DMS 273 treated with DMSO at 0.1 percent for 48 hours (cell line): ENCODE results near the gene ASNS.
"Not testable (repeated sequence)": the region's sequence is repeated elsewhere in the genome, so short reads cannot be mapped to it uniquely, and the experiment has no call there.

Source experiments
- DNase-seq: peaks from one replicate; lab custom pipeline; 2025; lab: John Stamatoyannopoulos, UW

The ASNS gene

GRCh38 chr7:97872025-97872669, at the start of gene ASNS:
ASNS (minus strand) TSS chr7:97872408; CDS start chr7:97869156, 3,252 bp downstream.
- peak; percentile 90 for DNase-seq

GRCh38 chr7:97921254-97921653, 49.0 kb upstream of the ASNS start:
- DNase-seq = not testable (repeated sequence)

- DNase-seq = not testable (repeated sequence)
Measured at GRCh38 chr7:97915267-97915666, 43.1 kb upstream of the ASNS start.

GRCh38 chr7:97912294-97912693, 40.1 kb upstream of the ASNS start:
- DNase-seq = not testable (repeated sequence)

GRCh38 chr7:97896893-97897292, 24.7 kb upstream of the ASNS start:
- DNase-seq = not testable (repeated sequence)

GRCh38 chr7:97891721-97892120, 19.5 kb upstream of the ASNS start:
- not testable (repeated sequence) for DNase-seq

- not testable (repeated sequence) for DNase-seq
Measured at GRCh38 chr7:97879527-97879926, 7.3 kb upstream of the ASNS start.

- not testable (repeated sequence) for DNase-seq
Measured at GRCh38 chr7:97874894-97875293, 2.7 kb upstream of the ASNS start.

- DNase-seq = no peak
Measured at GRCh38 chr7:97873606-97874005, 1.4 kb upstream of the ASNS start.

GRCh38 chr7:97871659-97872024, 566 bp downstream of the ASNS start:
- DNase-seq = no peak

- DNase-seq = no peak
Measured at GRCh38 chr7:97868788-97869187, 3.4 kb downstream of the ASNS start.

- DNase-seq = no peak
Measured at GRCh38 chr7:97868314-97868713, 3.9 kb downstream of the ASNS start.

GRCh38 chr7:97865104-97865503, 7.1 kb downstream of the ASNS start:
- no peak for DNase-seq

- no peak for DNase-seq
Measured at GRCh38 chr7:97859606-97860204, 12.5 kb downstream of the ASNS start.

GRCh38 chr7:97858221-97858620, 14.0 kb downstream of the ASNS start:
- no peak for DNase-seq

GRCh38 chr7:97857544-97857943, 14.7 kb downstream of the ASNS start:
- no peak for DNase-seq

- no peak for DNase-seq
Measured at GRCh38 chr7:97851683-97852082, 20.5 kb downstream of the ASNS start.

- not testable (repeated sequence) for DNase-seq
Measured at GRCh38 chr7:97850262-97851031, 21.8 kb downstream of the ASNS start.

- DNase-seq = no peak
Measured at GRCh38 chr7:97847791-97848190, 24.4 kb downstream of the ASNS start.

GRCh38 chr7:97846945-97847344, 25.3 kb downstream of the ASNS start:
- no peak for DNase-seq

GRCh38 chr7:97845622-97846203, 26.5 kb downstream of the ASNS start:
- peak; percentile 17 for DNase-seq

GRCh38 chr7:97844036-97844435, 28.2 kb downstream of the ASNS start:
- no peak for DNase-seq
